GM18508 (cell line): Measurements from ENCODE around the gene TPRG1L.

Experiments
- ATAC-seq: cut with Tn5 transposase; IDR thresholded peaks from one replicate; pipeline ENCODE4 v1.9.1; 2021; ENCODE audit warnings: moderate number of reproducible peaks; ENCODE audit not compliant: insufficient read depth, unreplicated experiment

The TPRG1L gene

GRCh38 chr1:3593334-3593733 is 31.5 kb upstream of the TPRG1L start:
- no peak for ATAC-seq

DNA sequence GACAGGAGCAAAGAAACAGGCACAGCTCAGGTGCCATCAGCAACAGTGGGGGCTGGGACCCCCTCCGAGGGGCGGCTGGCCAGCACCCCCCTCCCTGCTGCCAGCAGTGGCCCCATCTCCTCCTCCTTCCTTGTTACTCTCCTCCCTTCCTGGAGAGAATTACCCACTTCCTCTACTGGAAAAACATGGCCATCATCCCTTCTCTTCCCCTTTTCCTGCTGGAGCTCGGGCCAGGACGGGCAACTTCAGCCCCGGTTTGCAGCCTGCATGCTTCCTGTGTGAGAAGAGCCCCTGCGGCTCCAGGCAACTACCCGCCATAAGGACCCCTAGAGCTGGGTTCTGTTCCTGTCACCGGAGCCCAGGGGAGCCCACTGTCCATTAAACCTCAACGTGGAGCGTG is 31.1 kb upstream of the TPRG1L start:
- no peak for ATAC-seq

GRCh38 chr1:3594706-3595377 is 30.0 kb upstream of the TPRG1L start:
- no peak for ATAC-seq

DNA sequence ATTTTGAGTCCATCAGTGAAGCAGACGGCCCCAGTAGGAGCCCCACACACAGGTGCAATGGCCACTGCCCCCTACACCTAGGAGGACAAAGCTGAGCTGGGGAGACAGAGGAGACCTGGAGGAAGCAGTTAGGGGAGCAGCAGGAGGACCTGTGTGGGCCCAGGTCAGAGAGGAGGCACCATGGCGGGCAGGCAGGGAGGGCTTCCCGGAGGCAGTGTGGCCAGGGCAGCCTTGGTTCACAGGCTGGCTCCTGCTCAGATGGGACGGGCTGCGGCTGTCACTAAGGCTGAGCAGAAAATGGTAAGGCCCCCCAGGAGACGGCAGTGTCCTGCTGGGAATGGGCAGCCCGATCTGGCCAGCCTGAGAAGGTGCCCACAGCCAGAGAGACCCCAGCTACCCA is 28.9 kb upstream of the TPRG1L start:
- ATAC-seq = no peak

GRCh38 chr1:3596663-3597598 is 27.9 kb upstream of the TPRG1L start:
- no peak for ATAC-seq

DNA sequence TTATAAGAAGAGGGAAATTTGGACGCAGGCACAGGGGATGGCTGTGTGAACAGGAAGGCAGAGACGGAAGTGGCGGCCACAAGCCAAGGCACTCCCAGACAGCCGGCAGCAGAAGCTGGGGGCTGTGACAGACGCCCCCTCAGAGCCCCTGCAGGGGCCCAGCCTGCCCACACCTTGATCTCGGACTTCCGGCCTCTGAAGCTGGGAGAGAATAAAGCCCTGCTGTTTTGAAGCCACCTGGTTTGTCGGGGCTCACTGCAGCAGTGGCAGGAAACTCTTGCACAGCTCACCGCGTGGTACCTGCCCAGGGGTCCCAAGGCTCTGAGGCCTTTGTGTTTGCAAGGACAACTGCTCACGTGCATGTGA is 27.2 kb upstream of the TPRG1L start:
- no peak for ATAC-seq

DNA sequence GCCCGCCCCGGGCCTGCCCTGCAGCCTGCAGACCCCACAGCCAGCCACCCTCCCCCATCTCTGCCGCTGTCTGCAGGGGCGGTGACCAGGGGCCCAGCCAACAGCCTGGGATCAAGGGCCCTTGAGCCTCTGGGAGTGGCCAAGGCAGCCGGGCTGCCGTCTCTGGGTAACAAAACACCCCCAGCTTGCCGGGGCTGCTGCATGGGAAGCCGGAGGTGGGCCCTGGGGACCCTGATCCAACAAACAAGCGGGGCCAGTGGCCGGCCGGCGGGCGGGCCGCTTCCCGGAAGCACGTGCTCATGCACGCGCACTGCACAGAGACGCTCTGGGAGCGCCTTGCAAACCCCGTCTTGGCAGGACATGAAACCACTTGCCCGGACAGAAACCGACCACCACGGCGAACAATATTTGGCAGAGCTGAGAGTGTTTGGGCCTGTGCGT is 26.7 kb upstream of the TPRG1L start:
- no peak for ATAC-seq

DNA sequence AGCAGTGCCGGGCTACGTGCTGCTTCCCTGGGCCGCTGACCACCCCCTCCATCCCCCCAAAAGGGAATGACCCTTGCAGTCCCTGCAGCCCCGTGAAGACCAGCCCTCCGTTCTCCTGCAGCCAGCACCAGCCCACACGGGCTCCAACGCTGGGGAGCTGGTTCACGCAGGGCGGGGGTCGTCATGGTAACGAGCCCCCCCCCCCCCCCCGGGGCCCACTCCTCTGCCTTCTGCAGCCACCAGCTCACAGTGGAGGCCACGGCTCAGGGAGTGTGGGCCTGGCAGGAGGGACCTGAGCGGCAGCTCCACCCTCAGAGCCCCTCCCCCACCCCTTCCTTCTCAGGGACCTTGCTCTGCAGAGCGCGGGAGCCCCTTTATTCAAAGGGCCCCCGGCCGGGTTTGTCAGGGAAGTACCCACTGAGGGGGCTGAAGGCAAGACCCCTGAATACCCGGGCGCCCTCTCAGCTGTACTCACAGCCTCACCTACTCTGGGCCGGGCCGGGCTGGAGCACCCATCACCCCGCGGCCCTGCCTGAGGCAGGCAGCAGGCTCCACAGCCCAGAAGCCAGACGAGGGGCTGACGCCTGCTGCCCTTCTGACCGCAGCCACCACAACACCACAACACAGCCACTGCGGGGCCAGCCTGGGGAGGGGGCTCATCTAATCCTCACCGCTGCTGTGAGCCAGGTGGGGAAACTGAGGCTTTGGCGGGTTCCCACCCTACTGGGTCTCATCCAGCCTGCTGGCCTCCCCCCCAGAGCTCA is 26.1 kb upstream of the TPRG1L start:
- no peak for ATAC-seq

DNA sequence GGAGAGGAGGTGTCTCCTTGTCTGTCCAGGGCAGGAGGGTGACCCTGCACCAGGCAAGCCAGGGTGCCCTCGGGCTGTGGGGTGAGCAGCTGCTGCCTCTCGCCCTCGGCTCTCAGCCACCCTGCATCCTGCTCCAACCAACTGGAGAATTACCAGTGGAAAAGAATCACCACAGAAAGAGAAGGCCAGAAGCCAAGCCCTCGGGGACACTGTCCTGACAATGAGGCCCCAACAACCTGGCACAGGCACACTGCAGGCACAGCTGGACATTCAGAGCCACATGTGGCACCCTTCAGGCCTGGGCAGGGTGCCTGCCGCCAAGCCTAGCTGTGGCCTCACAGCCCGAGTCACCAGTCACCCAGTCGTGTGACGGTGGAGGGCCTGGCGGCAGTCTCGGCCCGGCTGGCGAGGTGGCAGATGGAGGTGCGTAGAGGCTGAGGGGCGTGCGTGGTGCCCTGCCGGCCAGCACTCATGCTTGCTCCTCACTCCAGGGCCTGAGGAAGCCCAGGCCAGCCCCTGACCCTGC is 25.5 kb upstream of the TPRG1L start:
- ATAC-seq = no peak

DNA sequence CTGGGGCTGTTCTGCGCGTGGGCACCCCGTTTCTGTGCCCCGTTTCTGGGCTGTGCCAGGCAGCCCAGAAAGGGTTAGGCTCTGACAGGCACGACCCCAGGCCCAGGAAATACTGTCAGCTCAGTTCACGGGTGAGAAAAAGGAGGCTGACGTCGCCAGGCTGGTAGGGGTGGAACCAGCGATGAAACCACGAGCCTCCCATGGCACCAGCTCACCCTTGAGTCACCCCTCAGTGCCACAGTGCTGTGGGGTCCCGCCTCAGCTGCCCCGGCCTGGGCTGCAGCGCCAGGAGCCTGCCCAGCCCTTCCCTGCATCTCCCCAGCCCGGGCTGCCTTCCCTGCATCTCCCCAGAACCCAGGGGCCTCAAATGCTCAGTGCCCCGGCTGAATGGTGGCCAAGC is 25.0 kb upstream of the TPRG1L start:
- no peak for ATAC-seq

DNA sequence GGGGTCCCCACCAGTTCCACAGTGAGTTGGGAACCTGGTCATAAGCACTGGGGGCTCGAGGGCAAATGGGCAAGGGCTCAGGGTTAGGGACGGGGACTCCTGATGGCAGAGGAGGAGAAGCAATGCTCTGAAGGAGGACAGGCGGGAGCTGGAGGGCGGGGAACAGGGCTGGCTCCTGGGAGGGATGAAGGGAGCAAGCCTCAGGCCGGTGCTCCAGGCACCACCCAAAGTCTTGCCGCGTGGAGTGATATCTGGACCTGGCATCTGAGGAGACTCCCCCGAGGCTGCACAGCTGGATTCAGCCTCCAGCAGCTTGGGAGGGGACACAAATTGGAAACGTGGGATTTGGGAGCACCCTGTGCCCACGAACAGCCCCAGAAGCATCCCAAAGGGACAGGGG is 24.5 kb upstream of the TPRG1L start:
- ATAC-seq = no peak

DNA sequence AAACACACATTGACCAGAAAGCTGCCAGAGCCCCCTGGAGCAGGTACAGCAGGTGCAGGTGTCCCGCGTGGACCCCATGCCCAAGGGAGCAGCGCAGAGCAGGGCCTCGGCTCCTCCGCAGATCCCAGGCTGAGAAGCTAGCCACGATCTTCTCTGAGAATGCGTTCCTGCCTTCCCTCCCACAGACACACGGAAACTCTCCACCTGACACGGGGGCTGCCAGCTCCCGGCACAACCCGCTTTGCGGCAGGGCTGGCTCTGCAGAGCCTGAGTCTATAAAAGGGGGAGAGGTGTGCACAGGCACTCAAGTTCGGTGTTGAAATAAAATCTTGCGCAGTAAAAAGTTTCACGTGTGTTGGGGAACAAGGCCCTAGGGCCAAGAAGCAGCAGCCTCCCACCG is 23.1 kb upstream of the TPRG1L start:
- no peak for ATAC-seq

DNA sequence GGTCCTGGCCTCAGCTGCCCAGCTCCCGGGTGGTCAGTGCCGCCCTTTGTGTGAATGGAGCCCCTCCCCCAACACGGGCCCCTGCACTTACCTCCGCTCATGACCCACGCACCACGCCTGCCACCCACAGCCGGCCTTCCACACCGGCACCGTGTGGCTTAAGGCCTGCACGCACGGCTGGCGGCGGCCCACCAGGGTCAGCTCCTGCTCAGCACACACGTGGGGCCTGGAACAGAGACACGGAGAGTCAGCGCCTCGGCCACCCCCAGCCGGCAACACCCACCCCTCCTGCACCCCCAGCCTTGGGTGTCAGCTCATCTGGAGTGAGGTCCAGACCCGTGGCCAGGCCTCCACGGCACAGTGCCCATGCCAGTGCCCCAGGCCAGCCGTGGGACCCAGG is 22.4 kb upstream of the TPRG1L start:
- no peak for ATAC-seq

- no peak for ATAC-seq
These were observed 21.7 kb upstream of the TPRG1L start for GRCh38 chr1:3603156-3603555.

- ATAC-seq = no peak
These were observed 21.0 kb upstream of the TPRG1L start for GRCh38 chr1:3603571-3604467.

DNA sequence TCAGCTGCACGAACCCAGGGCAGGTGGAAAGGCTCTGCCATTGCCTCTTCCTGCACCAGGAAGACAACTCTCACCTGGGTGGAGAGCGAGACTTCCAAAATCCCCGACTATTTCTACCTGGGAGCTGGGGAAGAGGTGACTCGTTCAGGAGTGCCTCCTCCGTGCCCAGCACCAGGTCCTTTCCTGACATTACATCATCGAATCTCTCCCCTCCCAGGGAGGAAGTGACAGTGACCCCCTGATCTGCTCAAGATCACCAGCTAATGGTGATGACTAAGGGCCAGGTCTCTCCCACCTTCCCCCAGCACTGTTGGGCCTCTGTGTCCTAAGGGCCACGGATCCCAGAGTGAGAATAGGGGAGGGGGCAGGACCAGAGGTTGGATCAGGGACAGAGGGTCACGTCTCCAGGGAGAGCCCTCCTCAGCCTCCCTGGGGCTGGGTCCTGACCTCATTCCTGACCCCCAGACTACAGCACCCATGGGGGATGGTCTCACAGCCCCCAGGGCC is 20.3 kb upstream of the TPRG1L start:
- ATAC-seq = no peak

GRCh38 chr1:3604997-3605823 is 19.6 kb upstream of the TPRG1L start:
- ATAC-seq = no peak

GRCh38 chr1:3606779-3607702 is 17.8 kb upstream of the TPRG1L start:
- no peak for ATAC-seq
